DND-41 (cell line): ENCODE results near the gene RBM19.

Source experiments
- ATAC-seq: fragments of 200-7000 bp; cut with Tn5 transposase; 3 replicates; pipeline ENCODE4 v1.9.1; 2021; ENCODE audit warnings: low read depth; ENCODE audit not compliant: insufficient read depth
- DNase-seq: peaks from one replicate; pipeline ENCODE4 v3.0.0-alpha.2; 2020
- H2AFZ ChIP-seq: 2 replicates; pipeline ENCODE4 v1.6.0; 2012; ENCODE audit warnings: low read depth, low read length
- H3K27ac ChIP-seq: 2 replicates; pipeline ENCODE4 v1.5.1; 2012; ENCODE audit warnings: low read length, inconsistent platforms
- H3K27me3 ChIP-seq: fragments of 200-600 bp; sonication (generic); 2 replicates; pipeline ENCODE4 v1.6.0; 2012; ENCODE audit warnings: low read length, mild to moderate bottlenecking, inconsistent platforms; ENCODE audit not compliant: insufficient read depth, poor library complexity
- H3K36me3 ChIP-seq: 2 replicates; pipeline ENCODE4 v1.5.1; 2012; ENCODE audit warnings: low read length, inconsistent platforms; ENCODE audit not compliant: insufficient read depth
- H3K4me1 ChIP-seq: 2 replicates; pipeline ENCODE4 v1.5.1; 2012; ENCODE audit warnings: mild to moderate bottlenecking, low read length; ENCODE audit not compliant: insufficient read depth
- H3K4me2 ChIP-seq: 2 replicates; pipeline ENCODE4 v1.6.0; 2012; ENCODE audit warnings: mild to moderate bottlenecking, moderate library complexity, low read length, inconsistent platforms; ENCODE audit not compliant: insufficient read depth
- H3K4me3 ChIP-seq, 2 experiments: fragments of 200-600 bp in 1 of 2; shearing (Covaris generic) in 1 of 2; 2 replicates each; pipeline ENCODE4 v1.5.1; 2012 to 2016; ENCODE audit warnings: inconsistent platforms in 2 of 2, low read length in 2 of 2, mild to moderate bottlenecking in 2 of 2, low read depth in 1 of 2, moderate library complexity in 1 of 2
- H3K79me2 ChIP-seq: 2 replicates; pipeline ENCODE4 v1.6.0; 2012; ENCODE audit warnings: low read length, inconsistent platforms; ENCODE audit not compliant: insufficient read depth
- H3K9ac ChIP-seq: 2 replicates; pipeline ENCODE4 v1.6.0; 2012; ENCODE audit warnings: low read depth, mild to moderate bottlenecking, inconsistent platforms, low read length, moderate library complexity
- H3K9me3 ChIP-seq: 2 replicates; pipeline ENCODE4 v1.5.1; 2012; ENCODE audit warnings: low read length, moderate library complexity, mild to moderate bottlenecking, inconsistent platforms; ENCODE audit not compliant: insufficient read depth, severe bottlenecking
- H4K20me1 ChIP-seq: 2 replicates; pipeline ENCODE4 v1.6.0; 2012; ENCODE audit warnings: low read length; ENCODE audit not compliant: insufficient read depth
- CTCF ChIP-seq: IDR thresholded peaks from 2 replicates; pipeline ENCODE4 v1.5.1; 2012; ENCODE audit warnings: borderline replicate concordance, low read length, moderate library complexity, mild to moderate bottlenecking; ENCODE audit not compliant: poor library complexity, severe bottlenecking; ENCODE audit errors: extremely low read depth
- EZH2 ChIP-seq: IDR thresholded peaks from 3 replicates; pipeline ENCODE4 v1.6.1; 2012; ENCODE audit warnings: borderline replicate concordance, low read depth, mild to moderate bottlenecking, moderate library complexity, low read length, inconsistent platforms; ENCODE audit not compliant: severe bottlenecking

Gene RBM19

GRCh38 chr12:113934060-113934814 lies 31.9 kb downstream of the RBM19 start:
- TF ChIP-seq CTCF (no peak), EZH2 (no peak)
- DNase-seq: no peak
- H2AFZ ChIP-seq: no peak overlapping the region
- H4K20me1 ChIP-seq: peaks cover 5% of the 10 kb centered on the region; the same call in 1 of the 2 replicates
- H3K4me2 ChIP-seq: no peak overlapping the region
- no peaks in the 10 kb centered on the region for H3K27me3 ChIP-seq
- H3K9me3 ChIP-seq: no peaks in the 10 kb centered on the region
- H3K9ac ChIP-seq: no peak overlapping the region
- H3K27ac ChIP-seq: no peak overlapping the region
- H3K4me1 ChIP-seq: no peaks in the 10 kb centered on the region
- no peak for ATAC-seq
- H3K36me3 ChIP-seq: peaks cover 42% of the 10 kb centered on the region
- no peak overlapping the region for H3K4me3 ChIP-seq
- H3K79me2 ChIP-seq: no peaks in the 10 kb centered on the region

DNA sequence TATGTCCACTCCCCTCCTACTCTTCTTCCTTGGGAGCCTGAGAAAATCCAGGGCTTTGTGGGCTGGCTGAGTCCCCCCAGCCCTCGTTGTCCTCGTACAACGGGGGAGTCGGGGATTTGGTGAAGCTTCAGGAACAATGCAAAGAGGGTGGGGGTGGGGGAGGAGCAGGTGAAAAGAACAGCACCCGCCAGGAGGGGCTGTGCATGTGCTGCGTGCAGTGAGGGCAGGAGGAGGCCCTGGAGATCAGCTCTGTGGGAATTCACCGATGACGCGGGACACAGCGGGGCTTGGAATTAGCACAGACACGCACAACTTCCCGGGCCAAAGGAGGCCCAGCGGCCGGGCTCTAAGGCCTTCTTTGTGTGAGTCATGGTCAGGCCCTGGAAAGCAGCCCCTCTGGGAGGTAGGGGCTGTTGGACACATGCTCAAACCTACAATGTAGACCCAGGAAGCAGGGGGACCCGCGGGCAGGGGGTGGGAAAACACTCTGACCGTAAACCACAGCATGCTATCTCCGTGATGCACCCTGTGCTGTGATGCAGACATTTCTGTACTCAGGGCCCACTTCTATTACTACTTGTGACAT lies 32.8 kb downstream of the RBM19 start:
- Histone ChIP-seq H3K9ac (no peak overlapping the region), H3K9me3 (no peaks in the 10 kb centered on the region), H3K4me3 (no peak overlapping the region), H2AFZ (no peak overlapping the region), H3K4me2 (no peak overlapping the region), H4K20me1 (peaks cover 5% of the 10 kb centered on the region; the same call in 1 of the 2 replicates), H3K36me3 (peaks cover 41% of the 10 kb centered on the region), H3K27ac (no peak overlapping the region), H3K79me2 (no peaks in the 10 kb centered on the region), H3K27me3 (no peaks in the 10 kb centered on the region), H3K4me1 (no peaks in the 10 kb centered on the region)
- TF ChIP-seq CTCF (no peak), EZH2 (no peak)
- DNase-seq (no peak), ATAC-seq (no peak)

DNA sequence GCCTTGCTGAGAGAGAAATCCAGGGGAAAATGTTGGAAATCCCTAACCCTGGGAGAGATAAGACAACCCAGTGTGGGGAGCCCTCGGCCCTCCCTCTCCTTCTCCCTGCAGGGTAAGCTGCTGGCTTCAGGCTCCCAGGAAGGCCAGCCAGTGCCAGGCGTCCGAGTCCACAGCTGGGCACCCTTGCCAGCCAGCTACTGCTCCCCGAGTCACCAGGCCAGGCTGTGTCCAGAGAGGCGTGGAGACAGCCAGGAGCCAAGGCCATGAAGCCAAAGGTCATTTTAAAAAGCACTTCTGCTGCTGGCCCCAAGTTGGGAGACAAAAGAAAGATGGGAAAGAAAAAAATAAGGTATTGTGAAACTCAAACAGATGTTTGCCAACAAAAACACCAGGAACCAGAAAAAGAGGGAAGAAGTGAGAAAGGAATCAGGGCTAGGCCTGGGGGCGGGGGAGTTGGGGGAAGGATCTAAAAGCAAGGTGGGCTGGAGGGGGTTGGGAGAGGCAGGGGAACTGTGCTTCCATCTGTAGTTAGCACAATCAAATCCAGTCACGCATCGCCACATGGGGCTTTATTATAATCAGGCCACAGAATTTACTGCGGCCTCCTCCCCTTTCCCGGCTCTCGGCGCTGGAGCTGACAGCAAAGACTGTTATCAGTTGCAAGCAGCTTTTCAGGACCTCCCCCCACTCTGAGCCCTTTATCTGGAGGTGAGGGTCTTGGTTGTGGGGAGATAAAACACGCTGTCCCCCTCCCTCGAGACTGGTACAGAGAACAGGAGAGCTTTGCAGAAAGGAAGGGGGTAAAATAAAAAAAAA lies 33.5 kb downstream of the RBM19 start:
- Histone ChIP-seq H4K20me1 (peaks cover 5% of the 10 kb centered on the region; the same call in 1 of the 2 replicates), H3K4me1 (no peaks in the 10 kb centered on the region), H3K79me2 (no peaks in the 10 kb centered on the region), H2AFZ (no peak overlapping the region), H3K9ac (no peak overlapping the region), H3K9me3 (no peaks in the 10 kb centered on the region), H3K4me2 (no peak overlapping the region), H3K36me3 (peaks cover 36% of the 10 kb centered on the region), H3K4me3 (no peak overlapping the region), H3K27me3 (no peaks in the 10 kb centered on the region), H3K27ac (no peak overlapping the region)
- no peak for TF ChIP-seq EZH2
- TF ChIP-seq CTCF: no peak
- DNase-seq (no peak), ATAC-seq (no peak)
